Measurements from ENCODE around the gene MSN. TPM values are rescaled to one million over a fixed set of nuclear protein-coding genes. Genes with fewer than 3 reads are reported as not detected.

The MSN gene
- total and polyA plus RNA-seq, 10 of the 15 experiments (the other 5 are each of a cell fraction or from before 2014, with no cell fraction given) = 93.8 to 432 (median 270) TPM

- in situ Hi-C loops (cut with MboI) = no loop called here
- no peak for ATAC-seq
- Histone ChIP-seq H3K9ac (ENCODE audit: control insufficient read depth, insufficient read depth, low read length) (no peak overlapping the region), H3K9me3 (replicated peaks; ENCODE audit: control insufficient read depth, insufficient read depth, low read length) (no peaks in the 10 kb centered on the region), H3K27ac (ENCODE audit: control insufficient read depth, insufficient read depth) (no peak overlapping the region; the same call in 1 of the 2 replicates), H2AFZ (ENCODE audit: control insufficient read depth, low read depth, low read length) (no peak overlapping the region), H3K36me3 (ENCODE audit: control insufficient read depth in 2 of 2, insufficient read depth in 2 of 2, low read length in 1 of 2) (peaks cover 9 to 14% of the 10 kb centered on the region in 2 experiments; a peak in 3 of 4 replicates), H3K27me3 (replicated peaks in 1 of 2; ENCODE audit: control insufficient read depth in 2 of 2, insufficient read depth in 2 of 2, low read length in 1 of 2) (no peaks in the 10 kb centered on the region), H4K20me1 (ENCODE audit: control insufficient read depth, insufficient read depth) (no peaks in the 10 kb centered on the region), H3K4me3 (no peak overlapping the region), H3K4me2 (ENCODE audit: control insufficient read depth, insufficient read depth) (no peak overlapping the region), H3K4me1 (ENCODE audit: control insufficient read depth, insufficient read depth, low read length) (peaks cover 13% of the 10 kb centered on the region), H3K79me2 (ENCODE audit: control insufficient read depth, insufficient read depth, low read length) (peaks cover 24% of the 10 kb centered on the region)
- RAD21 ChIA-PET (ENCODE audit: unreplicated experiment) = interaction anchor here (1.0 to 7.3 kb wide), 4 partner anchors 18 to 38 kb away, joined by 3 to 119 read pairs (median 3); no protein-coding TSS in a partner anchor
- DNase-seq (ENCODE audit: low read depth, low spot score) = no peak
- 4% methylated on average over 1 of the region's 1 CpG for WGBS (ENCODE audit: insufficient coverage, insufficient replicate concordance, low lambda C conversion rate, missing lambda C conversion rate)
- SMC1A ChIA-PET (ENCODE audit: uncharacterized antibody, unreplicated experiment) = interaction anchor here (0.8 to 1.2 kb wide), 3 partner anchors 28 to 274 kb away, joined by 3 to 4 read pairs (median 3); no protein-coding TSS in a partner anchor
- no peak for TF ChIP-seq HDGF (IDR thresholded peaks at IDR 0.05)
- TF ChIP-seq IKZF1 (conservative IDR thresholded peaks at IDR 0.05) = no peak
- no peak for TF ChIP-seq SUZ12 (IDR thresholded peaks at IDR 0.05; ENCODE audit: unreplicated experiment)
- no peak for TF ChIP-seq CHD1 (IDR thresholded peaks at IDR 0.05; ENCODE audit: low read depth, low read length)
- TF ChIP-seq IRF4 (IDR thresholded peaks at IDR 0.05; ENCODE audit: low read depth, low read length) = no peak
- TF ChIP-seq ETV6 (conservative IDR thresholded peaks at IDR 0.05 in 1 of 2, IDR thresholded peaks at IDR 0.05 in 1 of 2; ENCODE audit: borderline replicate concordance in 1 of 2, low read depth in 1 of 2) = no peak
- no peak for TF ChIP-seq BCL11A (IDR thresholded peaks at IDR 0.05; ENCODE audit: low read depth, low read length)
- TF ChIP-seq NFYB (IDR thresholded peaks at IDR 0.05; ENCODE audit: insufficient read depth, low read depth, low read length) = no peak
- TF ChIP-seq BMI1 (IDR thresholded peaks at IDR 0.05; ENCODE audit: borderline replicate concordance) = no peak
- TF ChIP-seq YBX1 (IDR thresholded peaks at IDR 0.05) = no peak
- no peak for TF ChIP-seq YY1 (IDR thresholded peaks at IDR 0.05; ENCODE audit: low read depth, low read length)
- no peak for TF ChIP-seq POLR2A (IDR thresholded peaks at IDR 0.05; ENCODE audit: low read depth, low read length)
- no peak for TF ChIP-seq MXI1 (IDR thresholded peaks at IDR 0.05; ENCODE audit: low read depth, low read length)
- TF ChIP-seq USF2 (IDR thresholded peaks at IDR 0.05; ENCODE audit: borderline replicate concordance, low read depth, low read length) = no peak
- no peak for TF ChIP-seq LARP7 (IDR thresholded peaks at IDR 0.05)
- no peak for TF ChIP-seq NR2C1 (IDR thresholded peaks at IDR 0.05)
- TF ChIP-seq FOS (IDR thresholded peaks at IDR 0.05; ENCODE audit: borderline replicate concordance, extremely low read depth, insufficient read length) = no peak
- no peak for TF ChIP-seq BCLAF1 (IDR thresholded peaks at IDR 0.05)
- BruUV-seq (replicated peaks) = no TSS peak
- POLR2A ChIA-PET = interaction anchor here (0.5 kb wide), 1 partner anchor 48 kb away, joined by 3 read pairs; no protein-coding TSS in a partner anchor
- intact Hi-C loops (cut with micrococcal nuclease; ENCODE audit: unreplicated experiment) = no loop called here
- CTCF ChIA-PET = interaction anchor here (2.0 kb wide), 1 partner anchor 130 kb away, joined by 7 read pairs; no protein-coding TSS in a partner anchor
- no peak for FAIRE-seq
These were observed 59.3 kb downstream of the MSN start for GRCh38 chrX:65726715-65727114.

All from GM12878 (cell line).